Mesenchymal stem cell (in vitro differentiated cells and primary cell): ENCODE measurements around the gene KRTAP5-8.

Experiments
- DNase-seq: peaks from one replicate; pipeline ENCODE4 v3.0.0-alpha.2; 2013
- H2AFZ ChIP-seq: one replicate; pipeline ENCODE4 v1.6.1; 2013; ENCODE audit warnings: low read depth, mild to moderate bottlenecking, control low read depth, inconsistent platforms, low read length, moderate library complexity
- H2AK5ac ChIP-seq: 2 replicates; pipeline ENCODE4 v1.6.1; 2013; ENCODE audit warnings: low read length, moderate library complexity, mild to moderate bottlenecking, inconsistent platforms; ENCODE audit not compliant: severe bottlenecking
- H2BK120ac ChIP-seq: one replicate; pipeline ENCODE4 v1.6.1; 2013; ENCODE audit warnings: low read depth, mild to moderate bottlenecking, inconsistent platforms, low read length, moderate library complexity
- H2BK12ac ChIP-seq, 2 experiments: one replicate each; pipeline ENCODE4 v1.6.1; 2013; ENCODE audit warnings: inconsistent platforms in 2 of 2, low read length in 2 of 2, mild to moderate bottlenecking in 2 of 2, moderate library complexity in 2 of 2, control low read depth in 1 of 2
- H2BK15ac ChIP-seq: one replicate; pipeline ENCODE4 v1.6.1; 2013; ENCODE audit warnings: mild to moderate bottlenecking, low read depth, inconsistent platforms; ENCODE audit not compliant: poor library complexity, severe bottlenecking
- H2BK5ac ChIP-seq: 2 replicates; pipeline ENCODE4 v1.6.1; 2013; ENCODE audit warnings: low read depth, mild to moderate bottlenecking, low read length, control low read depth, inconsistent platforms; ENCODE audit not compliant: poor library complexity, severe bottlenecking
- H3K14ac ChIP-seq, 2 experiments: one replicate each; pipeline ENCODE4 v1.6.1; 2013; ENCODE audit warnings: inconsistent platforms in 2 of 2, low read length in 2 of 2, control low read depth in 1 of 2, mild to moderate bottlenecking in 1 of 2, moderate library complexity in 1 of 2
- H3K18ac ChIP-seq, 2 experiments: one replicate each; pipeline ENCODE4 v1.6.1; 2013; ENCODE audit warnings: inconsistent platforms in 2 of 2, low read length in 2 of 2, control low read depth in 1 of 2, low read depth in 1 of 2, mild to moderate bottlenecking in 1 of 2
- H3K23ac ChIP-seq, 2 experiments: one replicate each; pipeline ENCODE4 v1.6.1; 2013; ENCODE audit warnings: inconsistent platforms in 2 of 2, low read length in 2 of 2, mild to moderate bottlenecking in 2 of 2, moderate library complexity in 2 of 2, control low read depth in 1 of 2
- H3K27ac ChIP-seq: 2 replicates; pipeline ENCODE4 v1.5.1; 2013; ENCODE audit warnings: mild to moderate bottlenecking, moderate library complexity, low read length, control low read depth, inconsistent platforms; ENCODE audit not compliant: poor library complexity, severe bottlenecking
- H3K27me3 ChIP-seq, 2 experiments: 2 replicates each; pipeline versions ENCODE4 v1.6.1 to v1.7.0; 2013; ENCODE audit warnings: low read length in 2 of 2, mild to moderate bottlenecking in 2 of 2, moderate library complexity in 2 of 2, control low read depth in 1 of 2, inconsistent platforms in 1 of 2; ENCODE audit not compliant: control insufficient read depth in 1 of 2, insufficient read depth in 1 of 2
- H3K36me3 ChIP-seq, 2 experiments: 2 replicates each; pipeline versions ENCODE4 v1.6.1 to v1.7.0; 2013; ENCODE audit warnings: low read length in 2 of 2, control low read depth in 1 of 2, inconsistent platforms in 1 of 2, low read depth in 1 of 2, mild to moderate bottlenecking in 1 of 2; ENCODE audit not compliant: insufficient read depth in 2 of 2, control insufficient read depth in 1 of 2
- H3K4ac ChIP-seq, 2 experiments: one replicate each; pipeline ENCODE4 v1.6.1; 2013; ENCODE audit warnings: inconsistent platforms in 2 of 2, low read length in 2 of 2, mild to moderate bottlenecking in 2 of 2, moderate library complexity in 2 of 2, control low read depth in 1 of 2, low read depth in 1 of 2
- H3K4me1 ChIP-seq: 2 replicates; pipeline ENCODE4 v1.6.1; 2013; ENCODE audit warnings: low read depth, low read length, control low read depth; ENCODE audit not compliant: control insufficient read depth, insufficient read depth
- H3K4me2 ChIP-seq: 2 replicates; pipeline ENCODE4 v1.6.1; 2013; ENCODE audit warnings: low read length, mild to moderate bottlenecking, inconsistent platforms; ENCODE audit not compliant: poor library complexity, severe bottlenecking
- H3K4me3 ChIP-seq, 2 experiments: 2 replicates each; pipeline versions ENCODE4 v1.5.1 to v1.7.0; 2013; ENCODE audit warnings: low read length in 2 of 2, mild to moderate bottlenecking in 2 of 2, control low read depth in 1 of 2, low read depth in 1 of 2; ENCODE audit not compliant: insufficient read depth in 1 of 2
- H3K79me1 ChIP-seq: replicated peaks from 2 replicates; pipeline ENCODE4 v1.6.1; 2013; ENCODE audit warnings: mild to moderate bottlenecking, control low read depth, low read length, inconsistent platforms; ENCODE audit not compliant: poor library complexity, severe bottlenecking
- H3K9ac ChIP-seq: 2 replicates; pipeline ENCODE4 v1.7.0; 2013; ENCODE audit warnings: mild to moderate bottlenecking, low read length, moderate library complexity
- H3K9me3 ChIP-seq: 2 replicates; pipeline ENCODE4 v1.7.0; 2013; ENCODE audit warnings: mild to moderate bottlenecking, low read length; ENCODE audit not compliant: control insufficient read depth
- H4K8ac ChIP-seq: one replicate; pipeline ENCODE4 v1.6.1; 2013; ENCODE audit warnings: inconsistent platforms, mild to moderate bottlenecking, low read length, moderate library complexity
- H4K91ac ChIP-seq: one replicate; pipeline ENCODE4 v1.6.1; 2013; ENCODE audit warnings: mild to moderate bottlenecking, low read length, inconsistent platforms
- WGBS: methylation state at CpG from one replicate; pipeline ENCODE4 v1.1.7; 2013; ENCODE audit warnings: mixed read lengths; 5-methylcytosine and 5-hydroxymethylcytosine counted together

Gene KRTAP5-8

DNA sequence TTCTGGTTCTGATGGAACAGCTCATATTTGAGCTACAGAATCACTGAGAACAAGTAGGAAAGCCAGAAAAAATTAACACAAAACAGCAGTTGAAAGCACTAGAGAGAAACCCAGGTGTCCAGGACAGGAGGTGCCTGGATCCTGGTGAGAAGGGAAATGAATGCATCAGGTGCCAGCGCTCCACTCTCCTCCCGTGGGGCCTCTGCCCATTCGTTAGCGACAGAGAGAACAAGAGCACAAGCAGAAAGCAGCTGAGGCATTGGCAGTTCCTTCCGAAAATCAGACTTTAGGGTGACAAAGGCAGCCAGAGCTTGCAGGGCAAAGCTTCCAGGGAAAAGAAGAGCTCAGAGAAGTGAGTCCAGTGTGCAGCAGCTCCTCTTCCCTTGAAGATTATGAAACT is 30.7 kb upstream of the KRTAP5-8 start:
- Histone ChIP-seq H2BK120ac (no peak overlapping the region), H2AK5ac (no peak overlapping the region), H2BK12ac (no peak overlapping the region), H3K4me2 (no peak overlapping the region), H2BK5ac (no peak overlapping the region), H3K23ac (no peak overlapping the region), H3K27ac (no peak overlapping the region), H4K91ac (no peak overlapping the region), H3K27me3 (no peaks in the 10 kb centered on the region), H3K9ac (no peak overlapping the region), H3K18ac (no peak overlapping the region), H2AFZ (no peak overlapping the region), H3K4me3 (no peak overlapping the region), H3K9me3 (peaks cover 15% of the 10 kb centered on the region), H3K79me1 (peaks cover 2% of the 10 kb centered on the region), H3K14ac (no peak overlapping the region), H3K36me3 (peaks cover 29 to 42% of the 10 kb centered on the region in 2 experiments), H3K4ac (no peak overlapping the region), H4K8ac (no peak overlapping the region), H2BK15ac (no peak overlapping the region), H3K4me1 (peaks cover 3% of the 10 kb centered on the region)
- 93% methylated on average over 5 of the region's 5 CpGs for WGBS
- no peak for DNase-seq

DNA sequence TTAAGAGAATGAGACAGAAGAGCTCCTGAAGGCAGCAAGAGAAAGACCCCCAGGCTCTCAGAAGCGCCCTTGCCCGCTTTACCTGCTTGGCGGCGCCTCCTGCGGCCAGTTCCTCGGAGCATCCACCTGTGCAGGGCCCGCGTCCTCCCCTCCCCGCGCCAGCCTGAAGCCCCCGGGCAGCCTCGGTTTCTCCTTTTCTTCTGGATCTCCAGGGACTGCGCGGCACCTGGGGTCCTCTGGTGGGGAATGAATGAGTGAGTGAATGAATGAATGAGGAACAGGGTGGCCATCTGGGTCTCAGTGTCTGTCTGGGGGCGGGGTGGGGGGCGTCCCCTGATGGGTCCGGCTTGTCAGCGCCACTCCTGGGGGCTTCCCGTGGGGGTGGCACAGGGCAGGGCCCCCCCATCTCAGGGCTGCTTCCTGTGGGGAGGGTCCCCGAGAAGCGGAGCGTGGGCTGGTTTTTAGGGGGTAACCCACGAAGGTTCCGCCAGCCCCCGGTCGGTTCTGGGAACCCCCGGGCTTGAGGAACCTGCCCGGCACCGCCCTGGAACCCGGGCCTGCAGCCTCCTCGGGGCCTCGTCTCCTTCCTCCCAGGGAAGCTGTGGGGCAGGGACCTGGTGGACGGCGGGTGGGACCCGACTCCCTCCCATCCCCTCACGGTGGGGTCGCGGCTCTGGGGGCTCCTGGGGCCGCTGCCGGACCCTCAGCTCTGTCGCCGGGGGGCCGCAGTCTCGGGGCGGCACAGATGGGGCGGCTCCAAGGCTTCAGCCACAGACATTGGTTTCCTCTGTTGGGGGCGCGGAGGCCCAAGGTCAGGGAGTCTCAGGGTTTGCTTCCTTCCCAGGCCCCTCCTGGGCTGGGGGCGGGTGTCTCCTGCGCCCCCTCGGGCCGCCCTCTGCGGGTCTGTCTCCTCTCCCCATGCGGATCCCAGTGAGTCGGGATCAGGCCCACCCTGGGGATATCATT is 19.0 kb upstream of the KRTAP5-8 start:
- H3K9me3 ChIP-seq = peaks cover 3% of the 10 kb centered on the region
- H3K4me1 ChIP-seq = no peaks in the 10 kb centered on the region
- H3K27ac ChIP-seq = no peak overlapping the region
- no peak overlapping the region for H3K18ac ChIP-seq
- no peaks in the 10 kb centered on the region for H3K27me3 ChIP-seq
- no peaks in the 10 kb centered on the region for H3K79me1 ChIP-seq
- H4K8ac ChIP-seq = no peak overlapping the region
- no peak overlapping the region for H2AK5ac ChIP-seq
- H4K91ac ChIP-seq = no peak overlapping the region
- no peak overlapping the region for H3K4ac ChIP-seq
- H3K23ac ChIP-seq = no peak overlapping the region
- no peak for DNase-seq
- H2BK15ac ChIP-seq = no peak overlapping the region
- H2BK12ac ChIP-seq = no peak overlapping the region
- no peak overlapping the region for H3K4me2 ChIP-seq
- H2BK5ac ChIP-seq = no peak overlapping the region
- H3K14ac ChIP-seq = no peak overlapping the region
- H3K9ac ChIP-seq = no peak overlapping the region
- H3K36me3 ChIP-seq = peaks cover 0 to 7% of the 10 kb centered on the region in 2 experiments
- H3K4me3 ChIP-seq = no peak overlapping the region
- WGBS = 95% methylated on average over 55 of the region's 55 CpGs
- H2BK120ac ChIP-seq = no peak overlapping the region
- no peak overlapping the region for H2AFZ ChIP-seq

DNA sequence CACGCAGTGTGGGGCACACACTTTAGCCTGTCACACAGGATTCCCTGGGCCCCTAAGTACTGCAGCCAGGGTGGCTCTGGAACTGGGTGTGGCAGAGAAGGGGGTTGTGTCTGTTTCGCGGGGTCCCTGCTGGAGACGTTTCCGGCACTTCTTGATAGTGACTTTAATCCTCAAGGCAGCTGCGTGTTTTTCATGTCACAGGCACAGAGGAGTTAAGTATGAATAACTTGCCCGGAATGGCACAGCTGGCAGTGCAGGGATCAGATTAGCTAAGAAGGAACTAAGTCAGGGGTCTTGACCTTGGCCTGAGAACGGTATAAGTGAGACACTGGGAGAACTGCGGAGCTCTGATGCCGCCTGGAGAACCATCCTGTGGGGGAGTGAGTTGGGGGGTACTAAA is 18.3 kb upstream of the KRTAP5-8 start:
- Histone ChIP-seq H3K4ac (no peak overlapping the region), H3K14ac (no peak overlapping the region), H2BK12ac (no peak overlapping the region), H3K4me1 (no peaks in the 10 kb centered on the region), H3K27ac (no peak overlapping the region), H3K9ac (no peak overlapping the region), H2AK5ac (no peak overlapping the region), H3K36me3 (peaks cover 0 to 7% of the 10 kb centered on the region in 2 experiments), H3K23ac (no peak overlapping the region), H3K27me3 (no peaks in the 10 kb centered on the region), H2BK120ac (no peak overlapping the region), H2AFZ (no peak overlapping the region), H3K9me3 (peaks cover 3% of the 10 kb centered on the region), H4K8ac (no peak overlapping the region), H3K79me1 (no peaks in the 10 kb centered on the region), H2BK5ac (no peak overlapping the region), H3K4me3 (no peak overlapping the region), H3K4me2 (no peak overlapping the region), H3K18ac (no peak overlapping the region), H4K91ac (no peak overlapping the region), H2BK15ac (no peak overlapping the region)
- no peak for DNase-seq
- WGBS = 91% methylated on average over 10 of the region's 10 CpGs

DNA sequence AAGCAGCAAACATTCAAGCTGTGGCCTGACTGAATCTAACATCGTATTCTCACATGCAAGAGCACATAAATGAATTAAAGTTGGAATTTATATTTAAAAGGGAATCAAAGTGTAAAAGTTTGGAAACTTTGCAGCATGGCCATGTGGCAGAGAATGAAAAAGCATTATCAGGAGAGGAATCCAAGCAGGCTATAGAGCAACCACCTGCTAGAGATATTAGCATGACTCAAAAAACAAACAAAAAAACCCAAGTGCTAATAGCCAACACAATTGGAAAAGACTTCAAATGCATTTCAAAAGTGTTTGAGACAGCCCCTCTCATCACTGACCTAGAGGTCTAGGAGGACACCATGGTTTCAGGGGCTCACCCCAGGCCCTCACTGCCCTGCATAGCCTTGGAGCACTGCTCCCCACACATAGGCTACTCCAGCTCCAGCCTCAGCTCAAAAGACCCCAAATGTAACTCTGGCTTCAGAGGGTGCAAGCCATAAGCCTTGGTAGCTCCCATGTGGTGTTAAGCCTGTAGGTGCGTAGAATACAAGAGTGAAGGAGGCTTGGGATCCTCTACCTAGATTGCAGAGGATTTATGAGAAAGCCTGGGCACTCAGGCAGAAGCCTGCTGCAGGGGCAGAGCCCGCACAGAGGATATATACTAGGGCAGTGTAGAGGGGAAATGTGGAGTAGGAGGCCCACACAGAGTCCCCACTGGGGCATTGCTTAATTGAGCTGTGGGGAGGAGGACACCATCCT is 12.5 kb upstream of the KRTAP5-8 start:
- Histone ChIP-seq H2AFZ (no peak overlapping the region), H3K23ac (no peak overlapping the region), H2BK120ac (no peak overlapping the region), H3K9me3 (peaks cover 3% of the 10 kb centered on the region), H3K27me3 (peaks cover 0 to 8% of the 10 kb centered on the region in 2 experiments), H4K8ac (no peak overlapping the region), H2AK5ac (no peak overlapping the region), H3K14ac (no peak overlapping the region), H2BK12ac (no peak overlapping the region), H3K9ac (no peak overlapping the region), H3K4me1 (no peaks in the 10 kb centered on the region), H3K4me3 (no peak overlapping the region), H3K79me1 (no peaks in the 10 kb centered on the region), H2BK15ac (no peak overlapping the region), H3K27ac (no peak overlapping the region), H2BK5ac (no peak overlapping the region), H3K4ac (no peak overlapping the region), H3K36me3 (peaks cover 0 to 7% of the 10 kb centered on the region in 2 experiments), H4K91ac (no peak overlapping the region), H3K4me2 (no peak overlapping the region), H3K18ac (no peak overlapping the region)
- no peak for DNase-seq
- WGBS = 58% methylated on average over 3 of the region's 3 CpGs
